Measurements from ENCODE around the gene WDFY4.

The WDFY4 gene

DNA sequence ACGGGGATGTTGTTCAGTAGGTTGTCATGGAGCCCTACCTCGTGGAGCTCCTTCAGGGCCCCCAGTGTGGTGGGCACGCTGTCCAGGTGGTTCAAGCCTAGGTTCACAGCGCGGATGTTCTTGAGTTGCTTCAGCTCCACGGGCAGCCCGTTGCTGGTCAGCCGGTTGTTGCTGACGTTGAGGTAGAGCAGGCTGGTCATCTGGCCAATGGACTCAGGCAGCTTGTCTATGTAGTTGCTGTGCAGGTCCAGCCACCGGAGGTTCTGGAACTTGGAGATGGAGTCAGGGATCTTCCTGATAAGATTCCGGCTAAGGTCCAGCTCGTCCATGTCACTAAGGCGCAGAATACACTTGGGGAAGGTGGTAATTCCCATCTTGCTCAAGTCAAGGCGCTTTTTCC is 229.0 kb downstream of the WDFY4 start:
- DNase-seq (ENCODE audit: low spot score) = peak; percentile 16

- DNase-seq (ENCODE audit: low spot score) = peak; percentile 28
Observed at GRCh38 chr10:48923748-48924147, 239.1 kb downstream of the WDFY4 start.

DNA sequence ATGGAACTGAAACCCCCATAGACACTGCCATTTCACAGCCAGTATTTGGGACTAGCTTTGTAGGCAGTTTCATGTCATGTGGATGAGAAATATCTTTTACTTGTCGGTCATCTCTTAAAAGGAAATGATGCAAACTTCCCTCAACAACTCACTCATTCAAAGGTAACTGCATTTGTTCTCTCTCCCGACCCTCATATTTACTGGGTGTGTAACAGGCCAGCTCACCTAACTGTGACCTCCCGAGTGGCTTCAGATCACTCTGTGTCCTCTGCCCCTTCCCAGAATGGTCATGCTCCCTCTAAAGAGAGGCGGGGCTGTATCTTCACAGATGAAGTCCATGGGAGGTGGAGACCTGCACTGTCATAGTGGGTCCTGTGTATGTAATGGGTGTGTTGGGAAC is 240.3 kb downstream of the WDFY4 start:
- DNase-seq (ENCODE audit: low spot score) = peak; percentile 5

DNA sequence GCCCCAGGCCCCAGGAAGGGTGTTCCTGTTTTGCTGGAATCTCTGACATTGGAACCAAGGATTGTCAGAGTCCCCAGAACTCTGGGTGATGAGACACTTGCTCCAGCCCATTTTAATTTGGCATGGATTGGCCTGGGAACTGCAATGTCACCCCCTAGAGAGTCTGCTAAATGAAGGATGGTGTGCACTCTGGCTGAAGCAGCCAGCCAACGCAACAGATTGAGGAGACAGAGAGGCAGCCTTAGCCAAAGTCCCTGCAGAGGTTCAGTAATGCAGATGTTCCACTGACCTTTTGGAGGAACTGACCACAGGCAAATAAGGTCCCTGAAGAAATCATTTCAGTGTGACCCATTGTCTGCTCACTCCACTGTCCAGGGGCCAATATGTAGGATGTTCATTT is 241.6 kb downstream of the WDFY4 start:
- peak; percentile 28 for DNase-seq (ENCODE audit: low spot score)

DNA sequence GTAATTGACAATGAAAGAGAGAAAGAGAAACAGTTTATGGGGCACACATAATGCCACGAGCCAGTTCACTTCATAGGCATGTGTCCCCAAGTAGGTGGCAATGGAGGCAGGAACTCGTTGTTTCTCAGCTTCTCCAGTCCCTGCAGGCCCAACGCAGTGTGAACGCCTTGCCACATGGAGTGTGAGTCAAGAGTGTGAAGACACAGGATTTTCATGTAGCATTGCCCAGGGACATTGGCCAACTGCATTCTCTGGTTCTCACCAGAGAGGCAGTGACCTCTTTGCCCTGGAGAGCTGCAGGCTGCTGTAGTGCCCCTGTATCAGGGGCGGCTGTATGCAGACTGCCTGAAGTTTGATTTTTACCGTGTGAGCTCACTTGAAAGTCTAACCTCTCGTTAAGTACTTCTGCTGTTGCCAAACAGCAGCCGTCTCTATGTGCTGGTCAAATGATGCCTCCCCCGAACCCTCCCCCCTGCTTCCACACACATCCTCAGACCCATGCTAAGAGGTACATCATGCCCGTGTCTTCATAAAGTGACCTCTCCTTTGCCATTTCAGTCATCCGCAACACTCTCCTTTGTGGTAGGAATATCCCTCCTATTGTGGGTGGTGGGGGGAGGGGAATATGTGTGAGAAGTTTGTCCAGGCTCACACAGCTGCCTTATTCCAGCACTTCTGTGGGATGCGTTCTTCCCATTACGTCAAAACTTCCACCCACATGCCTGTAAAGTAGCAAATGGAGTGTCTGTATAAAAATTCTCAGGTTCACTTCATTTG is 242.3 kb downstream of the WDFY4 start:
- peak; percentile 30 for DNase-seq (ENCODE audit: low spot score)

GRCh38 chr10:48929413-48929990 is 244.8 kb downstream of the WDFY4 start:
- peak; percentile 30 for DNase-seq (ENCODE audit: low spot score)

- DNase-seq (ENCODE audit: low spot score) = peak; percentile 57
Observed at GRCh38 chr10:48931188-48931587, 246.5 kb downstream of the WDFY4 start.

DNA sequence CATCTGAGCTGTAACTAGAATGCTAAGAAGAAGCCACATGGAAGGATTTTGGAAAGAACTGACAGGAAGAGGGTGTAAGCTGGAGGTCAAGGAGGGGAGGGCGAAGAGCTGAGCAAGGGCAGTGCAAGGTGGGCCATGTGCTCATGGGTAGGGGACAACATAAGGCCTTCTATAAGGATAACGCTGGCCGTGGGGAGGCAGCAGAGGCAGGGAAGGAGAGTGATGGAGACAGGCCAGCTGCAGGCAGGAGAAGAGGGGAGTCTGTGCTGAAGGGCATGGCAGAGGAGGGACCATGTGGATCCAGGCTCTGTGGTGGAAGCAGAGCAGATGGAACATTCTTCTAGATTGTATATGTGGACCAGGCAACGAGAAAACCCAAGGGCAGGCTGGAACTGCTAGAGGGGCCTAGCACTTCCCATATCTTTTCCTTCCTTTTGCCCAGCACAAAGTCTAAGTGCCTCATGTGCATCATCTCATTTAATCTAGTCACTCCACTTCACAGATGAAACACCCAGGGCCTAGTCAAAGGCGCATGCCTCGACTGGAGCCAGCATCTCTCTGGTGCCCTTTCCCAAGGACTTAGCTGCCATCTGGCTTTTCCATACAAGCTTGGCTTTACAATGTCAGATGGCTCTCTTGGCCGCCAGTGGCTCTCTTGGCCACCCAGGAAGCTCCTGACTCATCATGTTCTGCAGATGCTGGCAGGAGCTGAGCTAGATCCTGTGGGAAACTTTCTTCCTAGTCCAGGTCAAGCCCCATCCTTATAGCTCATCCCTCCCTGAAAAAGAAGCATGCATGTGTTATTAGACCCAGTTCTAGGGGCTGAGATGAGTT is 248.4 kb downstream of the WDFY4 start:
- DNase-seq (ENCODE audit: low spot score) = peak; percentile 31

DNA sequence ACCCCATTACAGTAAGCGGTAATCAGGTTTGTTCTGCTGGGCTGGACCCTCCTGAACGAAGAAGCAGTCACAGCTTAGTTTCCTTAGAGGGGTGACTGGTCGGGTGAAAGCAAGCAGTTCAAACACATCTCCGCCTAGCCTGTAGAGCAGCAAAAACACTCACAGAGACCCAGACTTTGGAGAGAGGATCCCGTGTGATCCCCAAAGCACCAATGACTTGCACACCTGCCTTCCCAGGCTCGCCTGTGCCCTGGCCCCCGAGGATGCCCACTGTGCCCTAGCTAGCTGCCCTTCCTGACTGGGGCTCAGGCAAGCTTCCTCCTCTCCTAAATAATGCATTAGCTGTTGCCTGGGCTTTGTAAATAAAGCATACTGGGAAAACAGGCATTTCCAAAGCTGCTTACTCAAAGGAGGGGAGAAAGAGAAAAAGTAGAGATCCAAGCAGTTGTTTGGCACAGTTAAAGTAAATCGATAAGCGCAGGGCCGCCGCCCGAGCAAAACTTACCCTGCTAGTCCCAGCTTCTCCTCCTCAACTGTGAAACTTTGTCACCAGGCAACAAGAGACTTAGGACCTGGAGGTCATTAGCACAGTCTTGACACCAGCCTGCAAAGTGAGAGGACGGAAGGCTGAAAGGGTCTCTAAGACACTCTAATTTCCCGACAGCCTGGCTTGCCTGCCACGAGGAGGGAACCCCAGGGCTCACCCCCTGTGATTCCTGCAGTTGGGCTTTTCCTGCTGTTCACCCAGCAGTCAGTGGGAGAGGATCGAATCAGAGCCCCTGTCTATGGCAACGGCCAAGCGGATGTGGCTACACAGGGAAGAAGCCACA is 250.2 kb downstream of the WDFY4 start:
- peak; percentile 44 for DNase-seq (ENCODE audit: low spot score)

- DNase-seq (ENCODE audit: low spot score) = no peak
Observed at GRCh38 chr10:48935577-48935976, 250.9 kb downstream of the WDFY4 start.

- DNase-seq (ENCODE audit: low spot score) = peak; percentile 18
Observed at GRCh38 chr10:48937796-48938195, 253.1 kb downstream of the WDFY4 start.

DNA sequence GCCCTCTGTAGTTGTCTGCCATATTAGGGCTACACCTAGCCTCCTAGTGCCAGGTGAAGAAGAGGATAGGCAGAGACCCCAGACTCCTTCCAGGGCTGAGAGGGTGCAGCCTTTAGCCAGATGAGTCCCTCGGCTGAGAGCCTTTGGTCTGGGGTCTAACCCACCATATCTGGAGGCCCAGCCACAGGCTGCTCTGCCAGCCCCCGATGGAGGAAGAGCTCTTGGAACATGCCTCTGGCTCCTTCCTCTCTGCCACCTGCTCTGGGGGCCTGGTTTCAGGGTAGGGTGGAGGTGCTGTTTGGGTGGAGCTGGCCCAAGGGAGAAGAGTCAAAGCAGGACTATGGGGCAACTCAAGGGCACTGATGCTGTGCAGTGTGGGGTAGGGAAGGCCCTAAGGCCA is 253.6 kb downstream of the WDFY4 start:
- DNase-seq (ENCODE audit: low spot score) = no peak

DNA sequence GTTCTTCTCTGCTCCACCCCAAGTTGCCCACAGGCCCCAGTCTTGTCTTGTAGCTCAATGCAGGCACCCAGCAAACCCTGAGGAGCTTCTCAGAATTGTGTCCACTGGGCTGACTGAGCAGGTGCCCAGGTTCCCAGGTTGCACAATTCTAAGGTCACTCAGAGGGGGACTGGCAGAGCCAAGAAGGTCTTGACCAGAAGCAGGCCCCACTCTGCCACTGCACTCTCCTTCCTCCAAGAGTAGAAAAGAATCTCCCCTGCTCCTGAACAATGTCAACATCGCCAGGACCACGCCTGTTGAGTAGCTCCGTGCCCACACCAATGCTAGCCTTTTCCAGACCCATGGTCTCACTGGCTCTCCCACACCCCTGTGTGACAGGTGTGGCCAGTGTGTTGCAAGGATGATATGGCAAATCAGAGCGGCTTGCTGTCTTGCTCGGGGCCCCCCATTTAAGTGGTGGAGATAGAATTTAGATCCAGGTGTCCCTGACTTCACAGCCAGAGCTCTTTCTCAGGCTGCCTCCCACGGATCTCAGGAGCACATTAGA is 254.4 kb downstream of the WDFY4 start:
- peak; percentile 36 for DNase-seq (ENCODE audit: low spot score)

- DNase-seq (ENCODE audit: low spot score) = peak; percentile 18
Observed at GRCh38 chr10:48939790-48940325, 255.2 kb downstream of the WDFY4 start, which contains the start of gene LRRC18. TSS of gene LRRC18 (minus strand) at chr10:48939840. CDS start at chr10:48914155, 25,685 bp downstream.

DNA sequence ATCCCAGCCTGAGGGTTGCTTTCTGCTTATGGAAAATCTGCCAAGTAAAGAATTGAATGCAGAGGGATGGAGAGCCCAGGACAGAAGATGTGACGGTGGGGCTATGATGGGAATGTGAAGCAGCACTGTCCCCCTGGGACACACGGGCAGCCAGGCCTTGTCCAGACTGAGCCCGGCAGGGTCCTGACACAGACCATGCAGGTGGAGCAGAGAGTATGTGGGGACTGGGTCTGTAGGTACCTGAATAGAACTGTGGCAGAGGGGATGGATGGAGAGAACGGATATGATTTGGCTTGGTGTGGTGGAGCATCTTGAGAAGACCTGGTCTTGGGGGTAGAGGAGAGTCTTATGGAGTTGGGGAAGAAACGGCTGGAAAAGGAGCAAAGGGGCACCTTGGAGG is 255.7 kb downstream of the WDFY4 start:
- DNase-seq (ENCODE audit: low spot score) = peak; percentile 31

DNA sequence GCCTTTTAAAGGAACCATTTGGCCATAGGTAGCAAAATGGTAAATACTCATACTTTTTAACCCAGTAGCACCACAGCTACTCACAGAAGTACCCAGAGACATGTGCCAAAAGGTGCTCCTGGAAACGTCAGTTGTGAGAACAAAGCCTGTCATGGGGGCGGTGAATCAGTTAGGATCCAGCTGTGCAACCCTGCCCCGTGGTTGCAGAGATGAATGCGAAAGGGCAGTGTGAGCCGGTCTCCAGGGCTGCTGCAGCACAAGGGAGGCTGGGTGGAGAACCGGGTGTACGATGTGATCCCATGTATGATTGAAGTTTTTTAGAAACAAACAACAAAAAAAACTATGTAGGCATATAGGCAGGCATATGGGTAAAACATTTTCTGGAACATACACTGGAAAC is 256.3 kb downstream of the WDFY4 start:
- DNase-seq (ENCODE audit: low spot score) = peak; percentile 52

DNA sequence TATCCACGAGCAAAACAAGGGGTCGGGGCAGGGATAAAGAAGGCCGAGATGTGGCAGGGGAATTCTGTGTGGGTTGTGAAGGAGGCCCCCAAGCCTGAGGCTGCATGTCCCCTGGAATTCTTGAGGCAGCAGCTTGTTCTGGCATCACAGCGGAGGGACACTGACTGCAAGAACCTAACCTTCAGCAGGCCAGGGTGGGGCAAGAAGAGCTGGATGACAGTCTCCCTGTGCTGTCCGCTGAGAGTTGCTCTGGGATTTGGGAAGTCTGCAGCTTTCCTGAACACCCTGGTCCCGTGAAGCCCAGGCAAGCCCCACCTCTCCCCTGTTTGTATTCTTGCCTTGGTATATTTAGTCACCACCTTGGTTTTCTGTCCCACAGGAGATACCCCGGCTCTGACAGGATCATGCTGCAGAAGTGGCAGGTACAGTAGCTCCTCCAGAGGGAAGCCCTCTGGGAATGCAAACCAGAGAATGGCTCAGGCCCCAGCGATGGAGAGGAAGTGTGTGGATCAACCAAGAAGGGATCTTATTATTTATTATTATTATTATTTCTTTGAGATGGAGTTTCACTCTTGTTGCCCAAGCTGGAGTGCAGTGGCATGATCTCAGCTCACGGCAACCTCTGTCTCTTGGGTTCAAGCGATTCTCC is 256.9 kb downstream of the WDFY4 start:
- peak; percentile 29 for DNase-seq (ENCODE audit: low spot score)

- DNase-seq (ENCODE audit: low spot score) = peak; percentile 19
Observed at GRCh38 chr10:48943096-48943495, 258.4 kb downstream of the WDFY4 start.

GRCh38 chr10:48944171-48944570 is 259.5 kb downstream of the WDFY4 start:
- no peak for DNase-seq (ENCODE audit: low spot score)

GRCh38 chr10:48945441-48946130 is 260.9 kb downstream of the WDFY4 start:
- DNase-seq (ENCODE audit: low spot score) = no peak
